ENCODE results near the gene KIAA0040. TPM values are rescaled to one million over a fixed set of nuclear protein-coding genes. Genes with fewer than 3 reads are reported as not detected.

KIAA0040 gene
- total RNA-seq, 5 donors from 2014 or later (not counting 1 experiment from before 2014, with no cell fraction given), result 33.0 to 60.0 (median 50.5) TPM

GRCh38 chr1:175128523-175128922, 64.1 kb downstream of the KIAA0040 start:
- Histone ChIP-seq H3K4me1 (ENCODE audit: control insufficient read depth in 1 of 2, extremely low read depth in 1 of 2, insufficient read depth in 2 of 2, low read length in 2 of 2) (no peaks in the 10 kb centered on the region), H3K9me3 (no peaks in the 10 kb centered on the region), H3K27me3 (replicated peaks in 1 of 2; ENCODE audit: control insufficient read depth in 2 of 2, extremely low read depth in 1 of 2, insufficient read depth in 2 of 2, low read length in 1 of 2) (peaks cover 0 to 2% of the 10 kb centered on the region in 2 experiments), H3K36me3 (ENCODE audit: control insufficient read depth in 2 of 2, extremely low read depth in 1 of 2, insufficient read depth in 1 of 2, low read length in 1 of 2) (no peaks in the 10 kb centered on the region), H3K27ac (ENCODE audit: low read length) (no peak overlapping the region), H3K4me3 (ENCODE audit: control insufficient read depth in 1 of 2, extremely low read depth in 1 of 2, low read length in 1 of 2) (no peak overlapping the region)
- WGBS (ENCODE audit: insufficient coverage), result 71% methylated on average over 8 of the region's 9 CpGs
- Mint-ChIP-seq H3K27ac (no peak overlapping the region), H3K4me1 (no peaks in the 10 kb centered on the region), H3K36me3 (no peaks in the 10 kb centered on the region), H3K27me3 (peaks cover 2 to 3% of the 10 kb centered on the region in 2 donors), H3K4me3 (no peak overlapping the region), H3K9me3 (no peaks in the 10 kb centered on the region)
- POLR2A ChIA-PET, result no interaction called here
- ATAC-seq (replicated peaks in 1 of 4) (no peak), DNase-seq (no peak)
- CTCF ChIA-PET, result interaction anchor here in 1 of 2 donors (0.6 kb wide), 2 partner anchors 236 to 819 kb away, joined by 3 read pairs; no protein-coding TSS in a partner anchor

- no peaks in the 10 kb centered on the region for H3K9me3 ChIP-seq
- H3K4me3 ChIP-seq (ENCODE audit: control insufficient read depth in 1 of 2, extremely low read depth in 1 of 2, low read length in 1 of 2), result no peak overlapping the region
- ChIA-PET CTCF (interaction anchor here (0.7 to 1.0 kb wide), 4 partner anchors 19 to 98 kb away, joined by 3 to 5 read pairs (median 4); no protein-coding TSS in a partner anchor), POLR2A (no interaction called here)
- H3K27ac ChIP-seq (ENCODE audit: low read length), result no peak overlapping the region
- Mint-ChIP-seq H3K27ac (no peak overlapping the region), H3K4me1 (no peaks in the 10 kb centered on the region), H3K9me3 (no peaks in the 10 kb centered on the region), H3K36me3 (no peaks in the 10 kb centered on the region), H3K27me3 (no peaks in the 10 kb centered on the region), H3K4me3 (no peak overlapping the region)
- 44% methylated on average over 2 of the region's 6 CpGs for WGBS (ENCODE audit: insufficient coverage)
- ATAC-seq (replicated peaks in 1 of 4), result no peak
- H3K4me1 ChIP-seq (ENCODE audit: control insufficient read depth in 1 of 2, extremely low read depth in 1 of 2, insufficient read depth in 2 of 2, low read length in 2 of 2), result no peaks in the 10 kb centered on the region
- no peaks in the 10 kb centered on the region for H3K36me3 ChIP-seq (ENCODE audit: control insufficient read depth in 2 of 2, extremely low read depth in 1 of 2, insufficient read depth in 1 of 2, low read length in 1 of 2)
- peaks cover 0 to 2% of the 10 kb centered on the region in 2 experiments for H3K27me3 ChIP-seq (replicated peaks in 1 of 2; ENCODE audit: control insufficient read depth in 2 of 2, extremely low read depth in 1 of 2, insufficient read depth in 2 of 2, low read length in 1 of 2)
- DNase-seq, result no peak
These were observed 65.0 kb downstream of the KIAA0040 start for GRCh38 chr1:175127565-175127964.

- Mint-ChIP-seq H3K9me3 (no peaks in the 10 kb centered on the region), H3K36me3 (no peaks in the 10 kb centered on the region), H3K27me3 (no peaks in the 10 kb centered on the region), H3K27ac (no peak overlapping the region), H3K4me1 (no peaks in the 10 kb centered on the region), H3K4me3 (no peak overlapping the region)
- ChIA-PET CTCF (interaction anchor here (0.6 to 1.6 kb wide), 5 partner anchors 28 to 864 kb away, joined by 3 to 8 read pairs (median 6); no protein-coding TSS in a partner anchor), POLR2A (no interaction called here)
- no peaks in the 10 kb centered on the region for H3K4me1 ChIP-seq (ENCODE audit: control insufficient read depth in 1 of 2, extremely low read depth in 1 of 2, insufficient read depth in 2 of 2, low read length in 2 of 2)
- H3K36me3 ChIP-seq (ENCODE audit: control insufficient read depth in 2 of 2, extremely low read depth in 1 of 2, insufficient read depth in 1 of 2, low read length in 1 of 2), result no peaks in the 10 kb centered on the region
- no peaks in the 10 kb centered on the region for H3K9me3 ChIP-seq
- H3K4me3 ChIP-seq (ENCODE audit: control insufficient read depth in 1 of 2, extremely low read depth in 1 of 2, low read length in 1 of 2), result no peak overlapping the region
- peaks cover 0 to 2% of the 10 kb centered on the region in 2 experiments for H3K27me3 ChIP-seq (replicated peaks in 1 of 2; ENCODE audit: control insufficient read depth in 2 of 2, extremely low read depth in 1 of 2, insufficient read depth in 2 of 2, low read length in 1 of 2)
- no peak for ATAC-seq (replicated peaks in 1 of 4)
- WGBS (ENCODE audit: insufficient coverage), result no CpG with 5 or more reads among the region's 4 CpGs
- no peak for DNase-seq
- H3K27ac ChIP-seq (ENCODE audit: low read length), result no peak overlapping the region
These were observed 66.2 kb downstream of the KIAA0040 start for GRCh38 chr1:175126347-175126746.

GRCh38 chr1:175124861-175125260, 67.7 kb downstream of the KIAA0040 start:
- ChIA-PET CTCF (interaction anchor here (0.5 to 2.3 kb wide), 23 partner anchors 9 to 982 kb away, joined by 3 to 54 read pairs (median 5); partner anchors contain the start of gene MRPS14 (in 1 of the 2)), POLR2A (interaction anchor here in 1 of 2 donors (0.7 kb wide), 1 partner anchor 320 kb away, joined by 6 read pairs; no protein-coding TSS in a partner anchor)
- Histone ChIP-seq H3K4me3 (ENCODE audit: control insufficient read depth in 1 of 2, extremely low read depth in 1 of 2, low read length in 1 of 2) (no peak overlapping the region), H3K4me1 (ENCODE audit: control insufficient read depth in 1 of 2, extremely low read depth in 1 of 2, insufficient read depth in 2 of 2, low read length in 2 of 2) (no peaks in the 10 kb centered on the region), H3K36me3 (ENCODE audit: control insufficient read depth in 2 of 2, extremely low read depth in 1 of 2, insufficient read depth in 1 of 2, low read length in 1 of 2) (no peaks in the 10 kb centered on the region), H3K27me3 (replicated peaks in 1 of 2; ENCODE audit: control insufficient read depth in 2 of 2, extremely low read depth in 1 of 2, insufficient read depth in 2 of 2, low read length in 1 of 2) (peaks cover 0 to 2% of the 10 kb centered on the region in 2 experiments), H3K9me3 (no peaks in the 10 kb centered on the region), H3K27ac (ENCODE audit: low read length) (no peak overlapping the region)
- Mint-ChIP-seq H3K27me3 (peaks cover 0 to 2% of the 10 kb centered on the region in 2 donors), H3K36me3 (no peaks in the 10 kb centered on the region), H3K9me3 (no peaks in the 10 kb centered on the region), H3K4me1 (no peaks in the 10 kb centered on the region), H3K4me3 (no peak overlapping the region), H3K27ac (no peak overlapping the region)
- no CpG with 5 or more reads among the region's 1 CpG for WGBS (ENCODE audit: insufficient coverage)
- DNase-seq (no peak), ATAC-seq (replicated peaks in 1 of 4) (no peak)

DNA sequence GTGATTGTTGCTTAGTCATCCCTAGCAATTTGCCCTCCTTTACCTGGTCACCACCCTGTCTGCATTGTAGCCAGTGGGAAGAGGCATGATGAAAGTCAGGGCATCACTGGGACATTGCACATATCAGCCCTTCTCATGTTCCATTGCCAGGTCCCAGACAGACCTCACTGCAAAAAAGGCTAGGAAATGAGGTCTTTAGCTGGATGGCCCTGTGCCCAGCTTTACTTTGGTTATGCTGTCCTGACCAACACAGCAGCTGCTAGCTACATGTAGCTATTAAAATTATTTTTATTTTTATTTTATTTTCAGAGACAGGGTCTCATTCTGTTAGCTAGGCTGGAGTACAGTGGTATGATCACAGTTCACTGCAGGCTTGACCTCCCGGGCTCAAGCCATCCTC, 72.1 kb downstream of the KIAA0040 start:
- ChIA-PET CTCF (no interaction called here), POLR2A (no interaction called here)
- Histone ChIP-seq H3K36me3 (ENCODE audit: control insufficient read depth in 2 of 2, extremely low read depth in 1 of 2, insufficient read depth in 1 of 2, low read length in 1 of 2) (no peaks in the 10 kb centered on the region), H3K4me1 (ENCODE audit: control insufficient read depth in 1 of 2, extremely low read depth in 1 of 2, insufficient read depth in 2 of 2, low read length in 2 of 2) (no peaks in the 10 kb centered on the region), H3K27me3 (replicated peaks in 1 of 2; ENCODE audit: control insufficient read depth in 2 of 2, extremely low read depth in 1 of 2, insufficient read depth in 2 of 2, low read length in 1 of 2) (peaks cover 0 to 8% of the 10 kb centered on the region in 2 experiments), H3K4me3 (ENCODE audit: control insufficient read depth in 1 of 2, extremely low read depth in 1 of 2, low read length in 1 of 2) (no peak overlapping the region), H3K9me3 (no peaks in the 10 kb centered on the region), H3K27ac (ENCODE audit: low read length) (no peak overlapping the region)
- H3K27ac Mint-ChIP-seq, result no peak overlapping the region
- peaks cover 0 to 7% of the 10 kb centered on the region in 2 donors for H3K27me3 Mint-ChIP-seq
- no peak for ATAC-seq (replicated peaks in 1 of 4)
- no peaks in the 10 kb centered on the region for H3K36me3 Mint-ChIP-seq
- no peaks in the 10 kb centered on the region for H3K4me1 Mint-ChIP-seq
- H3K9me3 Mint-ChIP-seq, result no peaks in the 10 kb centered on the region
- DNase-seq, result no peak
- WGBS (ENCODE audit: insufficient coverage), result no CpG with 5 or more reads among the region's 1 CpG
- no peak overlapping the region for H3K4me3 Mint-ChIP-seq

- Histone ChIP-seq H3K4me1 (ENCODE audit: control insufficient read depth in 1 of 2, extremely low read depth in 1 of 2, insufficient read depth in 2 of 2, low read length in 2 of 2) (no peaks in the 10 kb centered on the region), H3K27ac (ENCODE audit: low read length) (no peak overlapping the region), H3K4me3 (ENCODE audit: control insufficient read depth in 1 of 2, extremely low read depth in 1 of 2, low read length in 1 of 2) (no peak overlapping the region), H3K36me3 (ENCODE audit: control insufficient read depth in 2 of 2, extremely low read depth in 1 of 2, insufficient read depth in 1 of 2, low read length in 1 of 2) (no peaks in the 10 kb centered on the region), H3K9me3 (no peaks in the 10 kb centered on the region), H3K27me3 (replicated peaks in 1 of 2; ENCODE audit: control insufficient read depth in 2 of 2, extremely low read depth in 1 of 2, insufficient read depth in 2 of 2, low read length in 1 of 2) (peaks cover 0 to 19% of the 10 kb centered on the region in 2 experiments)
- 85% methylated on average over 7 of the region's 13 CpGs for WGBS (ENCODE audit: insufficient coverage)
- H3K9me3 Mint-ChIP-seq, result peaks cover 5 to 7% (median 6%) of the 10 kb centered on the region in 3 donors
- H3K36me3 Mint-ChIP-seq, result no peaks in the 10 kb centered on the region
- ATAC-seq (replicated peaks in 1 of 4) (no peak), DNase-seq (no peak)
- no peak overlapping the region for H3K27ac Mint-ChIP-seq
- peaks cover 3 to 14% of the 10 kb centered on the region in 2 donors for H3K27me3 Mint-ChIP-seq
- no peak overlapping the region for H3K4me3 Mint-ChIP-seq
- ChIA-PET CTCF (no interaction called here), POLR2A (no interaction called here)
- H3K4me1 Mint-ChIP-seq, result no peaks in the 10 kb centered on the region
These were observed 73.9 kb downstream of the KIAA0040 start for GRCh38 chr1:175118375-175119367.
